ENCODE results near the gene ATP8B3.

ATP8B3 gene

DNA sequence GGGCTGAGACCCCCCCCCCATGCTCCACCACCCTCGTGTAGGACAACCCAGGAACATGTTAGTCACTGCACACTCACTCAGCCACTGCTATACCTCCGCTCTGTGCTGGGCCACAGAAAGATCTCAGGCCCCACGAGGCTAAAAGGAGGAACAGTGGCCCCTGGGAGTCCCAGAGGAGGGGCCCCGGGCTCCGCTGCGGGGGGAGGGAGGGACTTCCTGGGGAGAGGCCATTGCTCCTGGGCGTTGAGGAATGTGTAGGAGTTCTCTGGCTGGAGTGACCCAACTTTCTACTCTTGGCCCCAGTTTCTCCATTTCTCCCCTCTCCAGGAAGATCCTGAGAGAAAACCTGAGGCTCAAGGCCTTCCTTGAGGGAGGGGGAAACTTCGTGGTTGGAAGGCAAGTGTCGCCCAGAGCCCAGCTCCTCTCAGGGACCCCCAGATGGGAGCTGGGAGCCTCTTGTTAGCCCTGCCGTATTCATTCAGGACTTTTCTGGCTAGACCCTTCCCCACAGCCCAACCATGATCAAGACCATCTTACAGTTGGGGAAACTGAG, 45.2 kb downstream of the ATP8B3 start:
- no peak for TF ChIP-seq CTCF (IDR thresholded peaks at IDR 0.05; ENCODE audit: low read length, missing control alignments)
- no peak for DNase-seq (ENCODE audit: low read depth)
- no peak overlapping the region for H3K4me3 ChIP-seq (replicated peaks; ENCODE audit: low read depth, low read length)

- no peak for TF ChIP-seq CTCF (IDR thresholded peaks at IDR 0.05; ENCODE audit: low read length, missing control alignments)
- no peak overlapping the region for H3K4me3 ChIP-seq (replicated peaks; ENCODE audit: low read depth, low read length)
- DNase-seq (ENCODE audit: low read depth), result no peak
Measured at GRCh38 chr19:1765904-1766799, 45.9 kb downstream of the ATP8B3 start.

- no peak for TF ChIP-seq CTCF (IDR thresholded peaks at IDR 0.05; ENCODE audit: low read length, missing control alignments)
- DNase-seq (ENCODE audit: low read depth), result no peak
- no peak overlapping the region for H3K4me3 ChIP-seq (replicated peaks; ENCODE audit: low read depth, low read length)
Measured at GRCh38 chr19:1765232-1765903, 46.7 kb downstream of the ATP8B3 start.

DNA sequence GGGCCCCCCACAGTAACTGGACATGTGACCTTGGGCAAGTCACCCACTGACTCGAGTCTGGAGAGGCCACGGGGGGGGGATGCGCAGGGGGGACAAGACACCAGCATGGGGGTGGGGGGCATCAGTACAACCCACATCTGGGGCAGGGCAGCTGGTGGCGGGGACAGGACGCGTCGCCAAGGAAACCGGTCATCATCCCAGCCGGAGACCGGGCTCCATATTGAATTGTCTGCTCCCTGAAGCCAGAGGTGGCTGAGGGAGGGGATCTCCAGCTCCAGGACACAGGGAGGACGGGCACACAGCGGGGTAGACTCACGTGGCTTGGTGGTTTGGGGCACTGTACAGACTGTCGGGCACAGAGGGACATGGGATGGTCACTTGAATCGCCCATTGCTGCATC, 47.3 kb downstream of the ATP8B3 start:
- no peak for DNase-seq (ENCODE audit: low read depth)
- H3K4me3 ChIP-seq (replicated peaks; ENCODE audit: low read depth, low read length), result no peak overlapping the region
- no peak for TF ChIP-seq CTCF (IDR thresholded peaks at IDR 0.05; ENCODE audit: low read length, missing control alignments)

GRCh38 chr19:1763648-1764639, 48.1 kb downstream of the ATP8B3 start:
- DNase-seq (ENCODE audit: low read depth), result no peak
- H3K4me3 ChIP-seq (replicated peaks; ENCODE audit: low read depth, low read length), result no peak overlapping the region
- TF ChIP-seq CTCF (IDR thresholded peaks at IDR 0.05; ENCODE audit: low read length, missing control alignments), result no peak

Data from fibroblast of pulmonary artery (primary cell).